NT2/D1 (cell line): ENCODE data around the gene MLF2.
"Not testable (repeated sequence)": the region's sequence is repeated elsewhere in the genome, so short reads cannot be mapped to it uniquely, and the experiment has no call there.

ENCODE experiments used
- DNase-seq: peaks from one replicate; pipeline ENCODE4 v3.0.0-alpha.2; 2011; ENCODE audit warnings: low read depth, low spot score
- H3K27me3 ChIP-seq: 2 replicates; pipeline ENCODE4 v1.6.0; 2011; ENCODE audit warnings: mild to moderate bottlenecking; ENCODE audit not compliant: insufficient read length, insufficient read depth
- H3K36me3 ChIP-seq: 2 replicates; pipeline ENCODE4 v1.6.1; 2011; ENCODE audit warnings: mild to moderate bottlenecking, low read length, mixed read lengths; ENCODE audit not compliant: insufficient read depth, insufficient read length
- H3K4me1 ChIP-seq: 2 replicates; pipeline ENCODE4 v1.5.1; 2011; ENCODE audit not compliant: insufficient read depth, insufficient read length
- H3K4me3 ChIP-seq: 2 replicates; pipeline ENCODE4 v1.5.1; 2011; ENCODE audit warnings: low read depth; ENCODE audit not compliant: insufficient read length
- H3K9ac ChIP-seq: 2 replicates; pipeline ENCODE4 v1.6.0; 2011; ENCODE audit warnings: low read depth; ENCODE audit not compliant: insufficient read length
- H3K9me3 ChIP-seq: 2 replicates; pipeline ENCODE4 v1.5.1; 2011; ENCODE audit warnings: mild to moderate bottlenecking, low read length; ENCODE audit not compliant: insufficient read depth
- SUZ12 ChIP-seq: IDR thresholded peaks from 2 replicates; pipeline ENCODE4 v1.6.1; 2011; ENCODE audit not compliant: insufficient read length, insufficient read depth; ENCODE audit errors: extremely low read depth
- YY1 ChIP-seq: IDR thresholded peaks from 2 replicates; pipeline ENCODE4 v1.6.1; 2011; ENCODE audit not compliant: insufficient read length, insufficient read depth
- ZNF274 ChIP-seq: IDR thresholded peaks from 2 replicates; pipeline ENCODE4 v1.6.1; 2011; ENCODE audit warnings: mild to moderate bottlenecking, low read depth, low read length

MLF2 gene

DNA sequence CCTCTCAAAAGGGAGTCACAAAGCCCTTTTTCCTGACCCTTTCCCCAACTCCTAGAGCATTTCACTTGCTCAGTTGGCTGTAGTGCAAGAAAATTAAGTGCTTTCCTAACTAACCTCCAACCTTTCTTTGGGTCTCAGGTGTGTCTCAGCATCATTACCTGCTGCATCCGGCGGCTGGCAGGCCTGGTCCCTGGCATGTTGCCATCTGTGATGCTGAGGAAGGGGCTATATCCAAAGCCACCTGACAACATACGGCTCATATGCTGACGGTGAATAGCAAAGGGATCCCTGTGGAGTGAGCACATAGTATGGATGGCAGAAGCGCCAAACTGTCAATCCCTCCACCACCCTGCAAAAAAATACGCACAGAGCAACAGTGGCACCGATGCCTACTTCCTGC lies 1.2 kb downstream of the MLF2 start:
- H3K27me3 ChIP-seq: no peaks in the 10 kb centered on the region
- H3K36me3 ChIP-seq: peaks cover 56% of the 10 kb centered on the region
- peak overlapping the region; percentile 99 for H3K4me3 ChIP-seq
- TF ChIP-seq YY1: no peak
- H3K4me1 ChIP-seq: peaks cover 9% of the 10 kb centered on the region
- no peak for DNase-seq
- no peaks in the 10 kb centered on the region for H3K9me3 ChIP-seq
- H3K9ac ChIP-seq: peak overlapping the region; percentile 100

DNA sequence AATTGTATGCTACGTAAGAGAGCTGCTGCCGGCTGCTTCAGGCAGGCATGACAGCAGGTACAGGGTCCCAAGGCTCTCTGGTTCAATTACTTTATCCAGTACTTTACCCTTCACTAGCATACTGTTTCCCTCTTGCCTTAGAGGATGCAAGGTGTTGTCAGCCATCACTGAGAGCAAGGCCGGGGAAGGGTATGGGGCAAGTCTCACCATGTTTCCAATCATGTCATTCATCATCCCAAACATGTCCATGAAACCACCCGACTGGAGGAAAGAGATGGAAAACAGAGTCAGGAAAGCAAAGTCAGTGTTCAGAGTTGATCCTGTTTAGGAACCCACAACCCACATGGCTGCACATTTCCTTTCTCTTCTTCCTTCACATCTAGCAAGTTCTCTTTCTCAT lies 2.4 kb downstream of the MLF2 start:
- no peak for DNase-seq
- Histone ChIP-seq H3K4me3 (no peak overlapping the region), H3K36me3 (peaks cover 69% of the 10 kb centered on the region), H3K4me1 (peaks cover 14% of the 10 kb centered on the region), H3K9ac (no peak overlapping the region), H3K9me3 (no peaks in the 10 kb centered on the region), H3K27me3 (no peaks in the 10 kb centered on the region)
- no peak for TF ChIP-seq SUZ12
- no peak for TF ChIP-seq ZNF274
- TF ChIP-seq YY1: no peak

DNA sequence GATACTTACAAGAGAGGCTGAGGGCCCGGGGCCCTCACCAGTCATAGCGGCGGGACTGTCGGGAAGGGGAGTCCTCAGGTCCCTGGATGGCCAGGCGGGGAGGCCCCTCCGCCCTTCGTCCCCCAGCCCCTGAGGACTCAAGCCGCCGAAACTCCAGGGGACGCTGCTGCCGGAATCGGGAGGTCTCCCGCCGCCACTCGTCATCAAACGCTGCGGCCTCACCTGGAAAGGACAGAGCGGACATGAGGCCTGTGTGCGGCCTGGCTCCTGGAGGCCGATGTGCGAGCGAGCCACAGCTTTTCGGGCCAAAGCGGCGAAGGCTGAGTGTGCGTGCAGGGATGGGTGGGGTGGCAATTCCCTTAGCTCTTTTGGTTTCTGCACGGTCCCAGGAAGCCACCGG lies 4.2 kb downstream of the MLF2 start:
- no peaks in the 10 kb centered on the region for H3K9me3 ChIP-seq
- DNase-seq: no peak
- H3K9ac ChIP-seq: no peak overlapping the region
- H3K4me3 ChIP-seq: no peak overlapping the region
- H3K27me3 ChIP-seq: no peaks in the 10 kb centered on the region
- peaks cover 19% of the 10 kb centered on the region for H3K4me1 ChIP-seq
- no peak for TF ChIP-seq ZNF274
- TF ChIP-seq YY1: no peak
- peaks cover 73% of the 10 kb centered on the region for H3K36me3 ChIP-seq

DNA sequence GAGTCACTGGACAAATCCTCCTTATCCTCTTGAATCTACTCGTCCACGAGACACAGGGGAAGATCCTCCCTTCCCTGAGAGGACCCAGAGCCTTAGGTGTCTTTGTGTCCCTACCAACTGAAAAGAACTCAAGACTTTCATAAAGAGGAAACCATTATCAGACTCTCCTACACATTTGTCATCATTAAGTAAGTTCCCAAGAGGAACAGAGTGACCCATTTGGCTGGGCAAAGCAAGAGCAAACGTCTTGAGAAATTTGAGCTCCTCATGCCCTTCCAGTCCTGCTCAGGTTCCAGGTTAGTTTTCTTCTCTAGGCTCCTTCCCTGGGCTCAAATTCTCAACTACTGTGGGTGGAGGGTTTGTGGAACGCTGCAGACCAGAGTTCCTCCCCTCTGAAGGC lies 5.7 kb downstream of the MLF2 start:
- H3K36me3 ChIP-seq: peaks cover 72% of the 10 kb centered on the region
- no peak for TF ChIP-seq SUZ12
- no peak for TF ChIP-seq YY1
- TF ChIP-seq ZNF274: no peak
- H3K9me3 ChIP-seq: no peaks in the 10 kb centered on the region
- H3K4me1 ChIP-seq: peaks cover 18% of the 10 kb centered on the region
- H3K27me3 ChIP-seq: no peaks in the 10 kb centered on the region
- no peak for DNase-seq
- no peak overlapping the region for H3K4me3 ChIP-seq
- H3K9ac ChIP-seq: no peak overlapping the region

DNA sequence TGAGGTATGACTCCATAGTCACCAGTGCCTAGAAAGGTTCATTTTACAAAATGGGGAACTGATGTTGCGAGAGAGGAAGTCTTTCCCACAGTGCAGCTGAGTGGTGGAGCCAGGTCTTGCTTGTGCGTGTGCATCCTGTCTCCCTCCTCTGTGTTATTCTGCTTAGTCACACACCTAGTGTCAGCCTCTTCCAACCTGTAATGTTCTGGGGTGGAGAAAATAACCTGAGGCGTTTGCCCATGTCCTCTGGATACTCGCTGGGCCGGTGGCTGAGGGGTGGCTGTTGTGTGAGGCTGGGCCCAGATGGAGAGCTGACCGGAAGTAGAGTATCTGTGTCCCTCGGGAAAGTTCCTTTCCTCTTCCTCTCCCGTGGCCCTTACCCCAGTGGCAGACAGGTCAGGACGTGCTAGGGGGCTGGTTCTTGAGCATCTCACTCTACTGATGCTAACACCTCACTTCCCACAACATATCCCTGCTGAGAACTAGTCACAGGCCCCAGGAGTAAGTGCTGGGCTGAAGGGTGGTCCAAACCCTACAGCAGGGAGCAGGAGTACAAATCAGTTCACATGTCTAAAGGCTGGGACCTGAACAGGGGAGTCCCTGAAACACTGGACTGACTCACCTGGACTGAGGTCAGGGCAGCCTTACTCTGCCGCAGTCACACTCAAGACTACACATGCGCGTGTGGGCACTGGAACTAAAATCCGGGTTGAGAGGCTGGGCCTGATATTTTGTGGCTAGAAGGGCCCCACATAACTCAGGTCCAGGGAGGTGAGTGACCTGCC lies 7.0 kb downstream of the MLF2 start:
- Histone ChIP-seq H3K9ac (peak overlapping the region; percentile 7), H3K4me1 (peaks cover 12% of the 10 kb centered on the region)

GRCh38 chr12:6743300-6743699 lies 9.6 kb downstream of the MLF2 start:
- DNase-seq, H3K27me3 ChIP-seq, H3K4me3 ChIP-seq, H3K9ac ChIP-seq, H3K9me3 ChIP-seq: not testable (repeated sequence)
- H3K36me3 ChIP-seq: peaks cover 33% of the 10 kb centered on the region
- H3K4me1 ChIP-seq: peaks cover 12% of the 10 kb centered on the region

More for the DNA sequence above, 7.0 kb downstream of the MLF2 start:
- H3K27me3 ChIP-seq: no peaks in the 10 kb centered on the region
- DNase-seq: no peak
- no peaks in the 10 kb centered on the region for H3K9me3 ChIP-seq
- no peak overlapping the region for H3K4me3 ChIP-seq
- TF ChIP-seq YY1 (no peak), ZNF274 (no peak), SUZ12 (no peak)
- H3K36me3 ChIP-seq: peaks cover 59% of the 10 kb centered on the region

GRCh38 chr12:6742834-6743233 lies 10.1 kb downstream of the MLF2 start:
- peaks cover 12% of the 10 kb centered on the region for H3K4me1 ChIP-seq
- no peaks in the 10 kb centered on the region for H3K9me3 ChIP-seq
- no peaks in the 10 kb centered on the region for H3K27me3 ChIP-seq
- H3K36me3 ChIP-seq: peaks cover 28% of the 10 kb centered on the region
- no peak for TF ChIP-seq ZNF274
- TF ChIP-seq YY1: no peak
- TF ChIP-seq SUZ12: no peak
- no peak overlapping the region for H3K9ac ChIP-seq
- no peak for DNase-seq
- no peak overlapping the region for H3K4me3 ChIP-seq

DNA sequence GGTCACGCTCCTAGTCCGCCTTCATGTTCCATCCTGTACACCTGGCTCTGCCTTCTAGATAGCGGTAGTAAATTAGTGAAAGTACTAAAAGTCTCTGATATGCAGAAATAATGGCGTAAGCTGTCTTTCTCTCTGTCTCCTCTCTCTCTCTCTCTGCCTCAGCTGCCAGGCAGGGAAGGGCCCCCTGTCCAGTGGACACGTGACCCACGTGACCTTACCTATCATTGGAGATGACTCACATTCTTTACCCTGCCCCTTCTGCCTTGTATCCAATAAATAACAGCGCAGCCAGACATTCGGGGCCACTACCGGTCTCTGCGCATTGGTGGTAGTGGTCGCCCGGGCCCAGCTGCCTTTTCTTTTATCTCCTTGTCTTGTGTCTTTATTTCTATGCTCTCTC lies 10.9 kb downstream of the MLF2 start:
- H3K9me3 ChIP-seq, DNase-seq, H3K27me3 ChIP-seq, H3K4me3 ChIP-seq, H3K9ac ChIP-seq: not testable (repeated sequence)
- Histone ChIP-seq H3K36me3 (peaks cover 20% of the 10 kb centered on the region), H3K4me1 (peaks cover 12% of the 10 kb centered on the region)
